Dendritic cell treated with granulocyte-macrophage colony-stimulating factor and Interleukin-4, amounts not matched to agents 40 ng/mL and 50 ng/mL, for 4 days (primary cell): ENCODE data around the gene UNC13D.
A peak's percentile ranks its signal among the peaks of the same experiment; 100 is the strongest.
"Not testable (repeated sequence)": the region's sequence is repeated elsewhere in the genome, so short reads cannot be mapped to it uniquely, and the experiment has no call there.

Experiments used
- H3K27ac Mint-ChIP-seq: one replicate; pipeline ENCODE4 v1.8.0; 2022; ENCODE audit warnings: mild to moderate bottlenecking, mixed read lengths
- H3K27me3 Mint-ChIP-seq: one replicate; pipeline ENCODE4 v1.8.0; 2022; ENCODE audit warnings: mild to moderate bottlenecking, mixed read lengths
- H3K36me3 Mint-ChIP-seq: one replicate; pipeline ENCODE4 v1.8.0; 2022; ENCODE audit warnings: low read depth, mixed read lengths
- H3K4me1 Mint-ChIP-seq: one replicate; pipeline ENCODE4 v1.8.0; 2022; ENCODE audit warnings: low read depth, mixed read lengths
- H3K4me3 Mint-ChIP-seq: one replicate; pipeline ENCODE4 v1.8.0; 2022; ENCODE audit warnings: mild to moderate bottlenecking, moderate library complexity, mixed read lengths
- H3K9me3 Mint-ChIP-seq: one replicate; pipeline ENCODE4 v1.8.0; 2022; ENCODE audit warnings: mixed read lengths
- intact Hi-C: fragments of 100-400 bp; cut with micrococcal nuclease; formaldehyde crosslinking; loops from one replicate; pipeline ENCODE4 v1.15.0; 2022

Gene UNC13D

GRCh38 chr17:75868730-75869281, 24.6 kb upstream of the UNC13D start:
- peaks cover 22% of the 10 kb centered on the region for H3K4me1 Mint-ChIP-seq
- intact Hi-C loops, H3K9me3 Mint-ChIP-seq, H3K4me3 Mint-ChIP-seq, H3K27ac Mint-ChIP-seq, H3K36me3 Mint-ChIP-seq, H3K27me3 Mint-ChIP-seq: not testable (repeated sequence)

GRCh38 chr17:75865404-75866188, 21.4 kb upstream of the UNC13D start:
- H3K27ac Mint-ChIP-seq, result peak overlapping the region; percentile 39
- intact Hi-C loops, H3K4me3 Mint-ChIP-seq: not testable (repeated sequence)

GRCh38 chr17:75864887-75865286, 20.7 kb upstream of the UNC13D start:
- H3K4me3 Mint-ChIP-seq, H3K36me3 Mint-ChIP-seq, H3K9me3 Mint-ChIP-seq, H3K27me3 Mint-ChIP-seq, intact Hi-C loops: not testable (repeated sequence)
- Mint-ChIP-seq H3K27ac (peak overlapping the region; percentile 79), H3K4me1 (peaks cover 23% of the 10 kb centered on the region)

More at GRCh38 chr17:75865404-75866188, 21.4 kb upstream of the UNC13D start:
- H3K27me3 Mint-ChIP-seq, H3K9me3 Mint-ChIP-seq, H3K36me3 Mint-ChIP-seq: not testable (repeated sequence)
- H3K4me1 Mint-ChIP-seq, result peaks cover 23% of the 10 kb centered on the region

- Mint-ChIP-seq H3K4me1 (peaks cover 24% of the 10 kb centered on the region), H3K27ac (peak overlapping the region; percentile 79), H3K27me3 (peaks cover under 1% of the 10 kb centered on the region), H3K9me3 (no peaks in the 10 kb centered on the region), H3K36me3 (no peaks in the 10 kb centered on the region), H3K4me3 (no peak overlapping the region)
- intact Hi-C loops, result no loop called here
Observed at GRCh38 chr17:75864448-75864871, 20.3 kb upstream of the UNC13D start.

GRCh38 chr17:75861927-75862317, 17.7 kb upstream of the UNC13D start:
- H3K4me1 Mint-ChIP-seq, result peaks cover 41% of the 10 kb centered on the region
- intact Hi-C loops, result no loop called here
- no peaks in the 10 kb centered on the region for H3K9me3 Mint-ChIP-seq
- H3K4me3 Mint-ChIP-seq, result no peak overlapping the region
- H3K27ac Mint-ChIP-seq, result peak overlapping the region; percentile 32
- no peaks in the 10 kb centered on the region for H3K36me3 Mint-ChIP-seq
- H3K27me3 Mint-ChIP-seq, result no peaks in the 10 kb centered on the region

- peak overlapping the region; percentile 82 for H3K27ac Mint-ChIP-seq
- H3K9me3 Mint-ChIP-seq, H3K36me3 Mint-ChIP-seq, H3K4me3 Mint-ChIP-seq, intact Hi-C loops, H3K27me3 Mint-ChIP-seq: not testable (repeated sequence)
- peaks cover 36% of the 10 kb centered on the region for H3K4me1 Mint-ChIP-seq
Observed at GRCh38 chr17:75859358-75859757, 15.2 kb upstream of the UNC13D start.

GRCh38 chr17:75856062-75856756, 12.0 kb upstream of the UNC13D start:
- Mint-ChIP-seq H3K36me3 (peaks cover 32% of the 10 kb centered on the region), H3K9me3 (no peaks in the 10 kb centered on the region), H3K4me1 (peaks cover 44% of the 10 kb centered on the region), H3K27ac (no peak overlapping the region), H3K27me3 (no peaks in the 10 kb centered on the region), H3K4me3 (no peak overlapping the region)
- intact Hi-C loops, result no loop called here

GRCh38 chr17:75855310-75856061, 11.3 kb upstream of the UNC13D start, which contains the start of gene WBP2:
Gene WBP2 (minus strand): TSS chr17:75855335. CDS start chr17:75855297, 38 bp downstream.
- no peaks in the 10 kb centered on the region for H3K9me3 Mint-ChIP-seq
- no peak within 1 kb of the TSS for H3K27ac Mint-ChIP-seq
- H3K27me3 Mint-ChIP-seq, result no peaks in the 10 kb centered on the region
- H3K36me3 Mint-ChIP-seq, result peaks cover 39% of the 10 kb centered on the region
- H3K4me3 Mint-ChIP-seq, result no peak within 1 kb of the TSS
- intact Hi-C loops, result loop anchor here (1.0 to 2.0 kb wide), 4 partner anchors 11 to 71 kb away; partner anchors contain the start of genes MRPL38, TRIM65, UNC13D and UNK
- H3K4me1 Mint-ChIP-seq, result peaks cover 40% of the 10 kb centered on the region

GRCh38 chr17:75854881-75855309, 10.7 kb upstream of the UNC13D start:
- H3K27me3 Mint-ChIP-seq, result no peaks in the 10 kb centered on the region
- peaks cover 45% of the 10 kb centered on the region for H3K36me3 Mint-ChIP-seq
- H3K4me1 Mint-ChIP-seq, result peaks cover 42% of the 10 kb centered on the region
- intact Hi-C loops, result loop anchor here (1.0 to 2.0 kb wide), 4 partner anchors 11 to 71 kb away; partner anchors contain the start of genes MRPL38, TRIM65, UNC13D and UNK
- no peak overlapping the region for H3K4me3 Mint-ChIP-seq
- H3K9me3 Mint-ChIP-seq, result no peaks in the 10 kb centered on the region
- no peak overlapping the region for H3K27ac Mint-ChIP-seq

GRCh38 chr17:75854101-75854748, 10.0 kb upstream of the UNC13D start:
- intact Hi-C loops, result loop anchor here (2.0 kb wide), 2 partner anchors 43 to 51 kb away; partner anchors contain the start of genes MRPL38 and TRIM65
- Mint-ChIP-seq H3K36me3 (peaks cover 52% of the 10 kb centered on the region), H3K9me3 (no peaks in the 10 kb centered on the region), H3K4me1 (peaks cover 45% of the 10 kb centered on the region), H3K27ac (no peak overlapping the region), H3K4me3 (no peak overlapping the region), H3K27me3 (no peaks in the 10 kb centered on the region)

- Mint-ChIP-seq H3K4me3 (no peak overlapping the region), H3K27me3 (no peaks in the 10 kb centered on the region), H3K9me3 (no peaks in the 10 kb centered on the region), H3K4me1 (peaks cover 47% of the 10 kb centered on the region), H3K36me3 (peaks cover 60% of the 10 kb centered on the region), H3K27ac (no peak overlapping the region)
- intact Hi-C loops, result no loop called here
Observed at GRCh38 chr17:75853433-75853832, 9.2 kb upstream of the UNC13D start.

GRCh38 chr17:75851693-75851991, 7.4 kb upstream of the UNC13D start:
- not testable (repeated sequence) for H3K27ac Mint-ChIP-seq

GRCh38 chr17:75850928-75851692, 6.9 kb upstream of the UNC13D start:
- Mint-ChIP-seq H3K4me1 (peaks cover 55% of the 10 kb centered on the region), H3K9me3 (no peaks in the 10 kb centered on the region), H3K27ac (no peak overlapping the region), H3K4me3 (no peak overlapping the region), H3K36me3 (peaks cover 83% of the 10 kb centered on the region), H3K27me3 (no peaks in the 10 kb centered on the region)
- intact Hi-C loops, result no loop called here

More at GRCh38 chr17:75851693-75851991, 7.4 kb upstream of the UNC13D start:
- H3K27me3 Mint-ChIP-seq, intact Hi-C loops, H3K9me3 Mint-ChIP-seq, H3K4me3 Mint-ChIP-seq: not testable (repeated sequence)
- Mint-ChIP-seq H3K4me1 (peaks cover 55% of the 10 kb centered on the region), H3K36me3 (peaks cover 78% of the 10 kb centered on the region)
